IPS DF 6.9 (cell line): ENCODE results near the gene CCNL1.

Experiments used
- DNase-seq: peaks from one replicate; pipeline ENCODE4 v3.0.0-alpha.2; 2013; ENCODE audit warnings: low read depth, low spot score
- H3K27ac ChIP-seq: one replicate; pipeline ENCODE4 v1.5.1; 2013; ENCODE audit warnings: low read length, control low read depth
- H3K27me3 ChIP-seq: 2 replicates; pipeline ENCODE4 v1.6.1; 2013; ENCODE audit warnings: mild to moderate bottlenecking, low read length; ENCODE audit not compliant: control insufficient read depth, insufficient read depth
- H3K36me3 ChIP-seq: 2 replicates; pipeline ENCODE4 v1.6.1; 2013; ENCODE audit warnings: low read length; ENCODE audit not compliant: control insufficient read depth, insufficient read depth
- H3K4me1 ChIP-seq: 2 replicates; pipeline ENCODE4 v1.6.1; 2013; ENCODE audit warnings: low read length; ENCODE audit not compliant: control insufficient read depth, insufficient read depth
- H3K4me3 ChIP-seq: 2 replicates; pipeline ENCODE4 v1.5.1; 2013; ENCODE audit warnings: mild to moderate bottlenecking, low read length
- H3K9me3 ChIP-seq: 2 replicates; pipeline ENCODE4 v1.6.1; 2013; ENCODE audit warnings: low read length, inconsistent platforms; ENCODE audit not compliant: control insufficient read depth, insufficient read depth
- WGBS: extraction: QIAGEN DNeasy Blood & Tissue Kit; methylation state at CpG from one replicate; pipeline ENCODE4 v1.1.7; 2013; ENCODE audit warnings: mixed read lengths, missing lambda C conversion rate; ENCODE audit not compliant: insufficient read length, insufficient coverage; 5-methylcytosine and 5-hydroxymethylcytosine counted together

CCNL1 gene

DNA sequence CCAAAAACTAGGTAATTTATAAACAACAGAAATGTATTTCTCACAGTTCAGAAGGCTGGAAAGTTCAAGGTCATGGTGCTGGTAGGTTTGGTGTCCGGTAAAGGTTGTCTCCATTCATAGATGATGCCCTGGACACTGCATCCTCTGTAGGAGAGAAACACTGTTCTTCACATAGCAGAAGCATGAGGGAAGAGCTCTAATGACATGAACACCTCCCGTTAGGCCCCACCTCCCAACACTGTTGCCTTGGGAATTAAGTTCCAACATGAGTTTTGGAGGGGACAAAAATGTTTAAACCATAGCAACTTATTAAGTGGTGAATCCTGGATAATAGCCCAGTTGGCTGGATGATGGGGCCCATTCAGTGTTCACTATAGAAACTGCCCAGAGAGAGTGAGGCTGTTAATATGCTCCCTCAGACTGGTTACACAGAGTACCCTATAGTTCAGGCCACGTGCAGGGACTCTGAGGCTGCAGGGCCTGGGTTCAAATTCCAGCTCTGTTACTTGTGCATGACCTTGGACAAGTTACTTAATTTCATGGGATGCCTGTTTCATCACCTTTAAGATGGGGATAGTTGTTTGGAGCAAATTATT lies 37.0 kb downstream of the CCNL1 start:
- H3K27ac ChIP-seq: no peak overlapping the region
- H3K4me3 ChIP-seq: no peak overlapping the region
- no peak for DNase-seq
- no CpG with 5 or more reads among the region's 3 CpGs for WGBS
- no peaks in the 10 kb centered on the region for H3K36me3 ChIP-seq
- H3K4me1 ChIP-seq: no peaks in the 10 kb centered on the region
- H3K27me3 ChIP-seq: no peaks in the 10 kb centered on the region
- no peaks in the 10 kb centered on the region for H3K9me3 ChIP-seq

DNA sequence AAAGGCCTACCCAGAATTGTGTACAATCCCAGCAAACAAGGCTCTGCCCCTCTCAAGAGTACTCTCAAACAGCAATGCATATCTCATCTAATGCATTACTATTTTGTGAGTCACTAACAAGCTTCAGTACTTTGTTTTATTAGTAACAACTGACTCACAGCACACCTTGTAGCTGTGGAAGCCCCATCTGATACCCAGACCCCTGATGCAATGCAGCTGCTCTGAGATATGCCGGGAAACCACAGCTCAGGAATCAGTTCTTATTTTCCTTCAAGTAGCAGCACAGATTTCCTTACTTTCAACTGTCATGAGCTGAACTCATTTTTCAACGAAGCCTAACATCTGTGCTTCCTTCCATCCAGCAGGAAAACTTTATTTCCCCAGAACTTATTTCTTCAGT lies 37.8 kb downstream of the CCNL1 start:
- DNase-seq: no peak
- no CpG with 5 or more reads among the region's 2 CpGs for WGBS
- no peaks in the 10 kb centered on the region for H3K4me1 ChIP-seq
- no peaks in the 10 kb centered on the region for H3K27me3 ChIP-seq
- no peak overlapping the region for H3K4me3 ChIP-seq
- H3K27ac ChIP-seq: no peak overlapping the region
- H3K9me3 ChIP-seq: no peaks in the 10 kb centered on the region
- H3K36me3 ChIP-seq: no peaks in the 10 kb centered on the region

DNA sequence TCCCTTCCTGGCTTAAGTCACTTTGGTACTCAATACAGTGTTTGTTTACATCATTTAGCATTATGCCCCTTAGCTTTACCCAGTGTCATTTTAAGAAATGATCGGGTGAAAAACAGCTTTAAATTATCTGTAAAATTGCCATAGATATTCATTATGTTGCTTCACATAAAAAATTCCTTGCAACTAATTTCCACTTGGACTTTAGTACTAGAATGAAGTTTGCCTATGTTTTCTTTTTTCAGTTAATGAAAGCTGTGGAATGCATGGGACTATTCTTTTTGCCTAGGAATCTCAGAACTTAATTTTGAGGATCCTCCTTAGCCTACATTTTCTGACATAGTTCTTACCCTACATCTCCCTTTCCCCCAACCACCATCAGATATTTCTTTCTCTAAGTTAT lies 38.4 kb downstream of the CCNL1 start:
- DNase-seq: no peak
- H3K4me3 ChIP-seq: no peak overlapping the region
- H3K36me3 ChIP-seq: no peaks in the 10 kb centered on the region
- no peak overlapping the region for H3K27ac ChIP-seq
- H3K9me3 ChIP-seq: no peaks in the 10 kb centered on the region
- WGBS: no CpG with 5 or more reads among the region's 1 CpG
- no peaks in the 10 kb centered on the region for H3K27me3 ChIP-seq
- no peaks in the 10 kb centered on the region for H3K4me1 ChIP-seq

DNA sequence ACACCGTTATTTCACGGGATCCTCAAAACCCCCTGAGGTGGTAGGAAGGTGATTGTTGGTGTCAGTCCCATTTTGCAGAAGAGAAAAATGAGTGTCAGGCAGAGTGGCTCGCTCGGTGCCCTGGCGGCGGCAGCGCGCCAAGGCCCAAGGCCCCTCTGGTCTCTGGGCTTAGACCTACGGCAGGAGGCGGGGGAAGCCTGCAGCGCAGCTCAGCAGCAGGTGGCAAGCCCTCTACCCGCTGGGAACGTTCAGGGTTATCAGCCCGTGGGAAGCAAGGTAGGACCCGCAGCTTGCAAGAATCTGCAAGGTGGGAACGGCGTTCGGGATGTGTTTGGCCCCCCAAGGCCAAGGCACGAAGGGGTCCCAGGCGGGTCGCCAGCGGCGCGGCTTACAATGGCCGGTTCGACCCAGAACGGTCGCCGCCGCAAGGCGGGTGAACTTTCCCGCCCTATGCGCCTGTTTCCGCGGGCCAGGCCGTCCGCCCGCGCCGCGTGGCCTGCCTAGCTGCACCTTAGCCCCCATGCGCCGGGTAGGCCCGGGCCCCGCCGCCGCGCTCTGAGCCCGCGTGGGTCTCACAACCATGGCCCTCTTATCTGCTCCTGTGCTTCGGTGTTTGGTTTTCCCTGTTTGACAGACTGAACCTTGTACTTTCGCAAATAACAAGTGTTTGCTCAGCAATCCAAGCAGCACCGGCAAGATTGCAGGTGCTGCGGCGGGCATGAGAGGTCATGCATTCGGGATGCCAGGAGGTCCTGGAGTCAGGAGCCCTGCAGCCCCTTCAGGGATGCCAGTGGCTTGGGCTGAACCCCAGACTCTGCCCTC lies 39.7 kb downstream of the CCNL1 start:
- DNase-seq: no peak
- Histone ChIP-seq H3K27ac (no peak overlapping the region), H3K36me3 (no peaks in the 10 kb centered on the region), H3K9me3 (no peaks in the 10 kb centered on the region), H3K4me3 (no peak overlapping the region), H3K27me3 (no peaks in the 10 kb centered on the region), H3K4me1 (no peaks in the 10 kb centered on the region)
- WGBS: no CpG with 5 or more reads among the region's 56 CpGs

DNA sequence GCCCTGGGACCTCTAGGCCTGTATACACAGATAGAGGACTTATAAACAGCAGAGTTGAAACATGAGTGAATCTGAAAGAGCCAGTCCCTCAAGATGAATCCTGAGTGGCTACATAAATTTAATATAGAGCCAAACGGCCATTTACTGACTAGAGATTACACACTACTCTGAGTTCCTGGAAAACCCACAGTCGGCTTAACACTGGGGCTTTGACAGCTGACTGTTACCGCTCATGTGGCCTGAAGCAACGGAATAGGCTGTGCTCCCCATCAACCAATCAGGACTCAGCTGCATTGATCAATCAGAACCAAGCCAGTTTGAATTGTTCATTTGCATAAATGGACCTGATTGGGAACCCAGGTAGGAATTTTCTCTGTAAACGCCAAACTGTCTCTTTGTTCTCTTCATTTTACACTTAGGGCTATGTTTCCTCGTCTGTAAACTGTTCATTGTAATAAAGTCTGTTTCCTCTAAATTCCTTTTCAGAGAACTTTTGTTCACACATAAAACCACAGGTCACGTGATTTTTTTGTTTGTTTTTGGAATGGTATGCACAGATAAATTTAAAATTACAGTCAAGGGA lies 40.5 kb downstream of the CCNL1 start:
- H3K27me3 ChIP-seq: no peaks in the 10 kb centered on the region
- H3K27ac ChIP-seq: no peak overlapping the region
- H3K4me1 ChIP-seq: no peaks in the 10 kb centered on the region
- no peaks in the 10 kb centered on the region for H3K9me3 ChIP-seq
- no CpG with 5 or more reads among the region's 7 CpGs for WGBS
- no peak for DNase-seq
- H3K4me3 ChIP-seq: no peak overlapping the region
- H3K36me3 ChIP-seq: no peaks in the 10 kb centered on the region

DNA sequence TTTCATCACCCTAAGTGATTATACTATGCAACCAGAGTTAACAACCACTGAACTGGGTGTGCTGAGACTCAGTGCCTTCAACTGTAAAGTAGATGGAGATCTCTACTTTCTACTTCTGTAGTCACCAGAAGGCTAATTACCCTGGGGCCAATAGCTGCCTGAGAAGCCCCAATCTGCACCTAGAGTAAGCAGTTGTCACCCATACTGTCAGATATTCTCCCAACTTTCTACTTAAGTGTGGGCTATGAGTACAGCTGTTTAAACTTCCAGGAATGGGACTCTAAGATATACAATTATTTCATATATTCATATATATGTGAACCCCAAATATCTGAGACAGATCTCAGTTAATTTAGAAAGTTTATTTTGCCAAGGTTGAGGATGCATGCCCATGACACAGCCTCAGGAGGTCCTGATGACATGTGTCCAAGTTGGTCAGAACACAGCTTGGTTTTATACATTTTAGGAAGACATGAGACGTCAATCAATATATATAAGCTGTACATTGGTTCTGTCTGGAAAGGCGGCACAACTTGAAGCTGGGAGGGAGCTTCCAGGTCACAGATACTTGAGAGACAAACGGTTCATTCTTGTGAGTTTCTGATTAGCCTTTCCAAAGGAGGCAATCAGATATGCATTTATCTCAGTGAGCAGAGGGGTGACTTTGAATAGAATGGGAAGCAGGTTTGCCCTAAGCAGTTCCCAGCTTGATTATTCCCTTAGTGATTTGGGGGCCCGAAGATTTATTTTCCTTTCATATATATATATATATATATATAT lies 41.9 kb downstream of the CCNL1 start:
- H3K27me3 ChIP-seq: no peaks in the 10 kb centered on the region
- H3K36me3 ChIP-seq: no peaks in the 10 kb centered on the region
- H3K4me1 ChIP-seq: no peaks in the 10 kb centered on the region
- H3K9me3 ChIP-seq: no peaks in the 10 kb centered on the region
- no peak for DNase-seq
- no CpG with 5 or more reads among the region's 4 CpGs for WGBS
- H3K4me3 ChIP-seq: no peak overlapping the region
- no peak overlapping the region for H3K27ac ChIP-seq

DNA sequence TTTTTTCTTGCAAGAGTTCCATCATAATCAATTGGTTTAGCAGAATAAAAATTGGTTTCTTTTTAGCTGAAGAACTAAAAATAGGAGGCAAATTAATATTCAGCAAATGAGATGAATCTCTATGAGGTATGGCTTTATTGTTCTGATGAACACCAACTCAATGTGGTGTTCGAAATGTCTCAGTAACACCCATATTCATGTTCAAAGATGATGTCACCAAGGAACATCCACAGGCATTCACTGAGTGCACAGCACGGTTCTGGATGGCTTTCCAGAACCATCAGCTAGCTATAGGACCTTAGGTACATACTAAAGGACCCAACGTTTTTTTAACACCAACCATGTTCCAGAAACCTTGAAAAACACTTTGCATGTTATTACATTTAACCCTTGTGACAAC lies 42.7 kb downstream of the CCNL1 start:
- H3K4me1 ChIP-seq: no peaks in the 10 kb centered on the region
- no peaks in the 10 kb centered on the region for H3K36me3 ChIP-seq
- no peaks in the 10 kb centered on the region for H3K27me3 ChIP-seq
- DNase-seq: no peak
- no peak overlapping the region for H3K27ac ChIP-seq
- no peak overlapping the region for H3K4me3 ChIP-seq
- WGBS: no CpG with 5 or more reads among the region's 3 CpGs
- no peaks in the 10 kb centered on the region for H3K9me3 ChIP-seq

- no peak overlapping the region for H3K27ac ChIP-seq
- no peak overlapping the region for H3K4me3 ChIP-seq
- no peaks in the 10 kb centered on the region for H3K4me1 ChIP-seq
- WGBS: no CpG with 5 or more reads among the region's 4 CpGs
- H3K27me3 ChIP-seq: no peaks in the 10 kb centered on the region
- no peaks in the 10 kb centered on the region for H3K9me3 ChIP-seq
- DNase-seq: no peak
- no peaks in the 10 kb centered on the region for H3K36me3 ChIP-seq
Observed at GRCh38 chr3:157116017-157116416, 43.9 kb downstream of the CCNL1 start.

DNA sequence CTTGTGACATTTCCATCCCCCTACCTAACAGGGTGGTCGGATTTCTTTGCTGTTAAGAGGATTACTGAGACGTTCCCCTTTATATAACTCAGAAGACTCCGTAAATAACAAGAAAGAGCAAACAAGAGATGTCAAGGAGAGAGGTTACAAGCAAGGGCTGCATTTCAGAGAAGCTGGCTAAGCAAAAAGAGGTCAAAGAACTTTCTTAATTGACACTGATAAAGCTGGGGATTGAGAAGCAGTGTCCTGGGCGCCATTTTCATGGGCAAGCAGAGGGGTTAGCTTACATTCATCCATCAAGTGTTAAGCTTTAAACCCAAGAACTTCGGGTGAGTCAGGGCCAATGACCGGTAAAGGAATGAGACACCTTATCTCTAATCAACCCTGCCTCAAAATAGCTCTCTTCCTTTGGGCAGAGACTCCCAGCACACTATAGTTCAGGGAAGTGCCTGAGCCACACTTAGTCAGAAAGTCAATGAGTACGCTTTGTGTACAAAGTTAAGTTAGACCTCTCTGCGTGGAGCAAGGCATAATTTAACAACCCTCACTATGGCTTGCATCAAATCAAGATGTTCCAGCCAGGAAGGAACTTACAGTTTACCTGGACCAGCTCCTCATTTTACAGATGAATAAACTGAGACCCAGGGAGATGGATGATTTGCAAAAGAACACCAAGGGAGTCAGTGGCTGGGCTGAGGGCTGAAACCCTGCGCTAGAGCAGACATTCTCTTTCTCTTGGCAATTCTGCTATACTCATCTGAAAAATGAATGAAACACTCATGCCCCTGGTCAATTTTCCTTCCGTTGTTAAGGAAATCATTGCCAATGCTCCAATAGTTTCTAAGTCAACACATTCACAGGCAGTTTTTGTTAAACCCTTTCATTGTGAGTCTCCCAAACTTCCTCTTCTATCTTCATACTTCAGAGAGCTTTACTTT lies 44.6 kb downstream of the CCNL1 start:
- Histone ChIP-seq H3K27me3 (no peaks in the 10 kb centered on the region), H3K4me1 (no peaks in the 10 kb centered on the region), H3K4me3 (no peak overlapping the region), H3K9me3 (no peaks in the 10 kb centered on the region), H3K36me3 (no peaks in the 10 kb centered on the region), H3K27ac (no peak overlapping the region)
- WGBS: no CpG with 5 or more reads among the region's 10 CpGs
- no peak for DNase-seq
